Upper lobe of left lung (tissue), 6 donors: ENCODE measurements around the gene SGF29. TPM values are rescaled to one million over a fixed set of nuclear protein-coding genes. Genes with fewer than 3 reads are reported as not detected.
"Not testable (repeated sequence)": the region's sequence is repeated elsewhere in the genome, so short reads cannot be mapped to it uniquely, and the experiment has no call there.

Experiments
- ATAC-seq, 2 donors: fragments of 200-7000 bp; cut with Tn5 transposase; one replicate each; pipeline ENCODE4 v1.9.1; 2022; ENCODE audit warnings: mild to moderate bottlenecking in 2 of 2, moderate library complexity in 2 of 2; ENCODE audit not compliant: low FRiP score in 2 of 2
- DNase-seq, 2 donors: peaks; one replicate each; pipeline ENCODE4 v3.0.0-alpha.2; 2019 to 2020
- H3K27ac ChIP-seq, 4 donors: fragments of 200-600 bp; sonication (generic); one replicate each; pipeline ENCODE4 v1.5.1; 2016 to 2019
- H3K27me3 ChIP-seq, 4 donors: fragments of 200-600 bp; sonication (generic); one replicate each; pipeline ENCODE4 v1.5.1; 2017 to 2019
- H3K36me3 ChIP-seq, 4 donors: fragments of 200-600 bp; sonication (generic); one replicate each; pipeline ENCODE4 v1.5.1; 2016 to 2019
- H3K4me1 ChIP-seq, 4 donors: fragments of 200-600 bp; sonication (generic); one replicate each; pipeline ENCODE4 v1.5.1; 2018 to 2019
- H3K4me3 ChIP-seq, 4 donors: fragments of 200-600 bp; sonication (generic); one replicate each; pipeline ENCODE4 v1.5.1; 2017 to 2019; ENCODE audit warnings: mild to moderate bottlenecking in 2 of 4, moderate library complexity in 1 of 4
- H3K9me3 ChIP-seq, 4 donors: fragments of 200-600 bp; sonication (generic); one replicate each; pipeline ENCODE4 v1.5.1; 2018 to 2019
- CTCF ChIP-seq, 6 experiments: fragments of 450-650 bp in 4 of 6; fragments of 200-600 bp in 2 of 6; sonication (generic) in 2 of 6; IDR thresholded peaks; one replicate each; pipeline ENCODE4 v1.5.1; 2016 to 2019; ENCODE audit warnings: antibody characterized with exemption in 6 of 6
- EP300 ChIP-seq, 4 donors: sonication (generic); formaldehyde crosslinking; IDR thresholded peaks; one replicate each; pipeline ENCODE4 v1.5.1; 2017; ENCODE audit warnings: antibody characterized with exemption in 4 of 4, control low read depth in 2 of 4
- POLR2A ChIP-seq, 4 donors: fragments of 450-650 bp; IDR thresholded peaks; one replicate each; pipeline ENCODE4 v1.5.1; 2016 to 2017; ENCODE audit warnings: antibody characterized with exemption in 4 of 4, mild to moderate bottlenecking in 2 of 4
- POLR2AphosphoS5 ChIP-seq, 2 donors: sonication (generic); formaldehyde crosslinking; IDR thresholded peaks; one replicate each; pipeline ENCODE4 v1.5.1; 2017; ENCODE audit warnings: antibody characterized with exemption in 2 of 2
- WGBS, 2 donors: methylation state at CpG; one replicate each; pipeline ENCODE4 v1.1.5; 2017 to 2018; 5-methylcytosine and 5-hydroxymethylcytosine counted together
- total RNA-seq, 6 donors: library from RNA; depleted of rRNA in 4 of 6; stranded (reverse); fragments of >200 nt in 4 of 6; gene quantifications; one replicate each; pipeline versions ENCODE4 v1.1.0 to v1.2.1, GENCODE V29; 2016 to 2021
- donor health status: DM: no; HTN: no; CAD: no; lungs with moderate emphysema.
- donor health status: DM: no; HTN: yes; CAD: no; lungs with severe emphysema.

SGF29 gene
- total RNA-seq, 6 donors from 2014 or later = 24.8 to 67.1 (median 37.3) TPM

GRCh38 chr16:28591355-28591754, 37.6 kb downstream of the SGF29 start:
- peaks cover 4 to 68% (median 53%) of the 10 kb centered on the region in 4 donors for H3K36me3 ChIP-seq

GRCh38 chr16:28592511-28592910, 38.8 kb downstream of the SGF29 start:
- ATAC-seq = no peak
- WGBS, 2 donors = 90 to 97% methylated on average over 5 of the region's 5 CpGs
- no peak for DNase-seq
- TF ChIP-seq EP300 (IDR thresholded peaks at IDR 0.05) (no peak), POLR2A (IDR thresholded peaks at IDR 0.05) (no peak), CTCF (IDR thresholded peaks at IDR 0.05) (no peak), POLR2AphosphoS5 (IDR thresholded peaks at IDR 0.05) (no peak)
- Histone ChIP-seq H3K4me3 (no peak overlapping the region), H3K9me3 (no peaks in the 10 kb centered on the region), H3K36me3 (peaks cover 4 to 59% (median 46%) of the 10 kb centered on the region in 4 donors), H3K27ac (no peak overlapping the region), H3K4me1 (peaks cover 14 to 21% (median 17%) of the 10 kb centered on the region in 4 donors), H3K27me3 (no peaks in the 10 kb centered on the region)

More at GRCh38 chr16:28591355-28591754, 37.6 kb downstream of the SGF29 start:
- Histone ChIP-seq H3K27me3 (no peaks in the 10 kb centered on the region), H3K9me3 (no peaks in the 10 kb centered on the region), H3K4me3 (no peak overlapping the region), H3K27ac (no peak overlapping the region), H3K4me1 (peaks cover 4 to 9% (median 7%) of the 10 kb centered on the region in 4 donors)
- TF ChIP-seq POLR2AphosphoS5 (IDR thresholded peaks at IDR 0.05) = no peak
- no peak for TF ChIP-seq CTCF (IDR thresholded peaks at IDR 0.05)
- no peak for TF ChIP-seq EP300 (IDR thresholded peaks at IDR 0.05)
- no peak for TF ChIP-seq POLR2A (IDR thresholded peaks at IDR 0.05)
- WGBS, 2 donors = 86 to 95% methylated on average over 5 to 6 of the region's 6 CpGs
- no peak for ATAC-seq
- DNase-seq = no peak

GRCh38 chr16:28592979-28593553, 39.3 kb downstream of the SGF29 start:
- H3K9me3 ChIP-seq = no peaks in the 10 kb centered on the region
- H3K4me3 ChIP-seq = no peak overlapping the region
- H3K4me1 ChIP-seq = peaks cover 14 to 27% (median 21%) of the 10 kb centered on the region in 4 donors
- 91 to 95% methylated on average over 9 to 13 of the region's 13 CpGs for WGBS, 2 donors
- H3K27me3 ChIP-seq = no peaks in the 10 kb centered on the region
- H3K36me3 ChIP-seq = peaks cover 4 to 55% (median 41%) of the 10 kb centered on the region in 4 donors
- DNase-seq (no peak), ATAC-seq (no peak)
- no peak for TF ChIP-seq CTCF (IDR thresholded peaks at IDR 0.05)
- TF ChIP-seq POLR2A (IDR thresholded peaks at IDR 0.05) = no peak
- TF ChIP-seq EP300 (IDR thresholded peaks at IDR 0.05) = no peak
- TF ChIP-seq POLR2AphosphoS5 (IDR thresholded peaks at IDR 0.05) = no peak
- no peak overlapping the region for H3K27ac ChIP-seq

- H3K27ac ChIP-seq = peak overlapping the region in 3 of 4 donors; percentile 35 to 82 (median 38)
- 92 to 97% methylated on average over 4 to 5 of the region's 6 CpGs for WGBS, 2 donors
- not testable (repeated sequence) for H3K27me3 ChIP-seq, H3K4me3 ChIP-seq, DNase-seq, ATAC-seq, H3K9me3 ChIP-seq
- peaks cover 14 to 28% (median 21%) of the 10 kb centered on the region in 4 donors for H3K4me1 ChIP-seq
- H3K36me3 ChIP-seq = peaks cover 2 to 31% (median 20%) of the 10 kb centered on the region in 4 donors
These were observed 41.7 kb downstream of the SGF29 start for GRCh38 chr16:28595451-28595850.

- H3K27me3 ChIP-seq = no peaks in the 10 kb centered on the region
- H3K4me1 ChIP-seq = peaks cover 14 to 28% (median 21%) of the 10 kb centered on the region in 4 donors
- DNase-seq (peak; percentile 50), ATAC-seq (no peak)
- peak overlapping the region in 3 of 4 donors; percentile 28 to 50 (median 43) for H3K4me3 ChIP-seq
- no peaks in the 10 kb centered on the region for H3K9me3 ChIP-seq
- H3K27ac ChIP-seq = peak overlapping the region; percentile 68 to 85 (median 82)
- 48% methylated on average over 4 to 8 of the region's 8 CpGs for WGBS, 2 donors
- H3K36me3 ChIP-seq = peaks cover 0 to 24% (median 13%) of the 10 kb centered on the region in 4 donors
- TF ChIP-seq POLR2A (IDR thresholded peaks at IDR 0.05) = no peak
- TF ChIP-seq CTCF (IDR thresholded peaks at IDR 0.05) = no peak
- TF ChIP-seq POLR2AphosphoS5 (IDR thresholded peaks at IDR 0.05) = no peak
- no peak for TF ChIP-seq EP300 (IDR thresholded peaks at IDR 0.05)
These were observed 42.5 kb downstream of the SGF29 start for GRCh38 chr16:28596115-28596630.
